GM12891 (cell line): ENCODE results near the gene ALDH1A3. TPM values are rescaled to one million over a fixed set of nuclear protein-coding genes. Genes with fewer than 3 reads are reported as not detected.
A peak's percentile ranks its signal among the peaks of the same experiment; 100 is the strongest.

Source experiments
- DNase-seq: peaks from one replicate; pipeline ENCODE4 v3.0.0; 2011; ENCODE audit warnings: low spot score; ENCODE audit not compliant: insufficient read length
- FAIRE-seq: peaks from 2 replicates; lab custom pipeline; 2011; peaks lifted over from hg19 to GRCh38; lab: Jason Lieb, UNC
- PAX5 ChIP-seq: IDR thresholded peaks from 2 replicates; pipeline ENCODE4 v1.6.1; 2011; ENCODE audit warnings: low read length, moderate library complexity, mild to moderate bottlenecking; ENCODE audit not compliant: insufficient read depth, severe bottlenecking
- POLR2A ChIP-seq: IDR thresholded peaks from 2 replicates; pipeline ENCODE4 v1.6.1; 2011; ENCODE audit warnings: low read depth, low read length, control low read depth
- POLR2AphosphoS5 ChIP-seq: IDR thresholded peaks from 2 replicates; pipeline ENCODE4 v1.6.1; 2011; ENCODE audit warnings: low read depth, low read length, control low read depth
- POU2F2 ChIP-seq: IDR thresholded peaks from 2 replicates; pipeline ENCODE4 v1.6.1; 2011; ENCODE audit warnings: low read depth, mild to moderate bottlenecking, control low read depth, low read length, moderate library complexity
- SPI1 ChIP-seq: IDR thresholded peaks from 2 replicates; pipeline ENCODE4 v1.6.1; 2011; ENCODE audit warnings: low read depth, low read length, control low read depth
- TAF1 ChIP-seq: IDR thresholded peaks from 2 replicates; pipeline ENCODE4 v1.6.1; 2011; ENCODE audit warnings: low read depth, low read length, control low read depth
- polyA plus RNA-seq: library from polyadenylated mRNA; unstranded; fragments of >200 nt; gene quantifications from one replicate; pipeline ENCODE4 v1.2.1, GENCODE V29; 2012; ENCODE audit warnings: low read depth, missing spikeins, inconsistent platforms; ENCODE audit not compliant: missing spikeins

The ALDH1A3 gene
- polyA plus RNA-seq, result 0.03 TPM

GRCh38 chr15:100879464-100880138, at the start of gene ALDH1A3:
Gene ALDH1A3, plus strand, starts transcription at chr15:100879831. Its CDS starts 77 bp downstream, at chr15:100879908.
- TF ChIP-seq PAX5 (no peak), POLR2AphosphoS5 (no peak), SPI1 (no peak), TAF1 (no peak), POLR2A (no peak), POU2F2 (no peak)

GRCh38 chr15:100831467-100831866, 48.2 kb upstream of the ALDH1A3 start:
- no peak for FAIRE-seq
- no peak for DNase-seq
- TF ChIP-seq TAF1, result no peak
- no peak for TF ChIP-seq POU2F2
- TF ChIP-seq POLR2A, result no peak
- no peak for TF ChIP-seq POLR2AphosphoS5
- TF ChIP-seq SPI1, result no peak
- TF ChIP-seq PAX5, result no peak

More at GRCh38 chr15:100879464-100880138, at the start of gene ALDH1A3:
- no peak for FAIRE-seq
- DNase-seq, result peak; percentile 50

- TF ChIP-seq POU2F2 (no peak), POLR2AphosphoS5 (no peak), SPI1 (no peak), POLR2A (no peak), TAF1 (no peak)
- FAIRE-seq (no peak), DNase-seq (no peak)
Measured at GRCh38 chr15:100832149-100832942, 47.3 kb upstream of the ALDH1A3 start.

GRCh38 chr15:100833417-100834389, 45.9 kb upstream of the ALDH1A3 start:
- no peak for FAIRE-seq
- no peak for DNase-seq
- no peak for TF ChIP-seq SPI1
- no peak for TF ChIP-seq POLR2A
- TF ChIP-seq POLR2AphosphoS5, result no peak
- TF ChIP-seq PAX5, result no peak
- no peak for TF ChIP-seq TAF1
- TF ChIP-seq POU2F2, result no peak

- no peak for FAIRE-seq
- DNase-seq, result no peak
- peak; percentile 78 for TF ChIP-seq SPI1
- no peak for TF ChIP-seq PAX5
- TF ChIP-seq POLR2A, result no peak
Measured at GRCh38 chr15:100834731-100835130, 44.9 kb upstream of the ALDH1A3 start.

GRCh38 chr15:100835636-100836035, 44.0 kb upstream of the ALDH1A3 start:
- FAIRE-seq (no peak), DNase-seq (no peak)
- no peak for TF ChIP-seq POU2F2
- TF ChIP-seq TAF1, result no peak
- no peak for TF ChIP-seq PAX5
- no peak for TF ChIP-seq SPI1
- TF ChIP-seq POLR2A, result no peak
- no peak for TF ChIP-seq POLR2AphosphoS5

GRCh38 chr15:100836501-100836900, 43.1 kb upstream of the ALDH1A3 start:
- DNase-seq (no peak), FAIRE-seq (no peak)
- TF ChIP-seq PAX5, result no peak

GRCh38 chr15:100841426-100841825, 38.2 kb upstream of the ALDH1A3 start:
- no peak for TF ChIP-seq SPI1
- no peak for TF ChIP-seq TAF1
- TF ChIP-seq PAX5, result no peak
- no peak for TF ChIP-seq POU2F2
- TF ChIP-seq POLR2A, result no peak
- no peak for TF ChIP-seq POLR2AphosphoS5
- no peak for DNase-seq
- FAIRE-seq, result no peak
